Measurements from ENCODE around the gene FLRT2. TPM values are rescaled to one million over a fixed set of nuclear protein-coding genes. Genes with fewer than 3 reads are reported as not detected.

FLRT2 gene
- total and polyA plus RNA-seq, 9 of the 15 experiments (the other 6 are each of a cell fraction or from before 2014, with no cell fraction given): 0.02 TPM; not detected in 8

DNA sequence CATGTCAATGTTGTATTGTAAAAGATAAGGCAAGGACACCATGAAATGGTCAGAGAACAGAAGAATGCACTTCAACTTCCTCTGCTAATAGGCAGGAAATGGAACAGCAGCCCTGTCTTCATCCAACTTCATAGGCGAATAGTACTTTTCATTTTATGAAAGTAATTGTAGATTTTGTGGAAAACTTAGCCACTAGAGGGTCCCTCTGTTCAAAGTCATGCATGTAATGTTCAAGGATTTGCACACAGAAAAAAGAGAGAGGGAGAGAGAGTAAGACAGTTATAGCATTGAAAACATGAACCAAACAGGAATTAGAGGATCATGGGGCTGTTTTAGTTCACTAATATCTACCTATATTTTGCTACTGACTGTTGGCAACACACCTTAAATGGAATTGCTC lies 172.2 kb downstream of the FLRT2 start:
- CTCF ChIA-PET (ENCODE audit: low intra/inter-chr PET ratio): no interaction called here
- no peaks in the 10 kb centered on the region for H3K79me2 ChIP-seq (ENCODE audit: control insufficient read depth, insufficient read depth, low read length)
- WGBS (ENCODE audit: insufficient coverage, low coverage, missing lambda C conversion rate): 0% methylated on average over 1 of the region's 1 CpG
- TF ChIP-seq NCOR1 (IDR thresholded peaks at IDR 0.05) (no peak), ZBTB8A (IDR thresholded peaks at IDR 0.05; ENCODE audit: partially characterized antibody) (no peak), PTBP1 (IDR thresholded peaks at IDR 0.05; ENCODE audit: low read depth, low read length) (no peak), XRCC5 (IDR thresholded peaks at IDR 0.05; ENCODE audit: low read depth, low read length) (no peak)
- H3K4me2 ChIP-seq (ENCODE audit: insufficient read depth, low read length): no peak overlapping the region
- FAIRE-seq (no peak), ATAC-seq (no peak), DNase-seq (ENCODE audit: extremely low read depth in 1 of 4, low spot score in 3 of 4) (no peak)
- H3K4me1 ChIP-seq (replicated peaks in 1 of 2; ENCODE audit: control insufficient read depth in 2 of 2, insufficient read depth in 2 of 2, low read length in 2 of 2): no peaks in the 10 kb centered on the region
- H3K27ac ChIP-seq (ENCODE audit: extremely low read depth, low read depth, low read length): no peak overlapping the region
- H3K36me3 ChIP-seq (ENCODE audit: control insufficient read depth, insufficient read depth, low read length): no peaks in the 10 kb centered on the region
- H3K9me3 ChIP-seq (replicated peaks; ENCODE audit: control insufficient read depth, insufficient read depth, low read depth, low read length): no peaks in the 10 kb centered on the region
- no peaks in the 10 kb centered on the region for H4K20me1 ChIP-seq (replicated peaks; ENCODE audit: control insufficient read depth, insufficient read depth, low read length)
- H2AFZ ChIP-seq (ENCODE audit: low read depth, low read length): no peak overlapping the region
- no peak overlapping the region for H3K9ac ChIP-seq (ENCODE audit: insufficient read depth in 1 of 2, low read depth in 2 of 2, low read length in 2 of 2)
- POLR2A ChIA-PET: no interaction called here
- H3K27me3 ChIP-seq (ENCODE audit: control insufficient read depth in 2 of 2, insufficient read depth in 2 of 2, low read length in 2 of 2): no peaks in the 10 kb centered on the region
- no TSS peak for BruUV-seq (replicated peaks)
- H3K9me1 ChIP-seq (ENCODE audit: control insufficient read depth, insufficient read depth, low read length): no peaks in the 10 kb centered on the region
- intact Hi-C loops (cut with micrococcal nuclease) (no loop called here), in situ Hi-C loops (cut with MboI) (no loop called here)
- no peak overlapping the region for H3K4me3 ChIP-seq

GRCh38 chr14:85702997-85703396 lies 173.1 kb downstream of the FLRT2 start:
- FAIRE-seq: no peak
- CTCF ChIA-PET (ENCODE audit: low intra/inter-chr PET ratio): no interaction called here
- Histone ChIP-seq H3K9ac (ENCODE audit: insufficient read depth in 1 of 2, low read depth in 2 of 2, low read length in 2 of 2) (no peak overlapping the region), H3K79me2 (ENCODE audit: control insufficient read depth, insufficient read depth, low read length) (no peaks in the 10 kb centered on the region), H3K27me3 (ENCODE audit: control insufficient read depth in 2 of 2, insufficient read depth in 2 of 2, low read length in 2 of 2) (no peaks in the 10 kb centered on the region), H3K4me1 (replicated peaks in 1 of 2; ENCODE audit: control insufficient read depth in 2 of 2, insufficient read depth in 2 of 2, low read length in 2 of 2) (no peaks in the 10 kb centered on the region), H3K36me3 (ENCODE audit: control insufficient read depth, insufficient read depth, low read length) (no peaks in the 10 kb centered on the region), H4K20me1 (replicated peaks; ENCODE audit: control insufficient read depth, insufficient read depth, low read length) (no peaks in the 10 kb centered on the region), H3K9me3 (replicated peaks; ENCODE audit: control insufficient read depth, insufficient read depth, low read depth, low read length) (no peaks in the 10 kb centered on the region), H2AFZ (ENCODE audit: low read depth, low read length) (no peak overlapping the region), H3K9me1 (ENCODE audit: control insufficient read depth, insufficient read depth, low read length) (no peaks in the 10 kb centered on the region), H3K4me2 (ENCODE audit: insufficient read depth, low read length) (no peak overlapping the region), H3K4me3 (no peak overlapping the region), H3K27ac (ENCODE audit: extremely low read depth, low read depth, low read length) (no peak overlapping the region)
- no peak for ATAC-seq
- intact Hi-C loops (cut with micrococcal nuclease) (no loop called here), in situ Hi-C loops (cut with MboI) (no loop called here)
- no peak for DNase-seq (ENCODE audit: extremely low read depth in 1 of 4, low spot score in 3 of 4)
- no TSS peak for BruUV-seq (replicated peaks)
- POLR2A ChIA-PET: no interaction called here
- 0% methylated on average over 3 of the region's 3 CpGs for WGBS (ENCODE audit: insufficient coverage, low coverage, missing lambda C conversion rate)
- no peak for TF ChIP-seq MCM2 (IDR thresholded peaks at IDR 0.05; ENCODE audit: low read depth)
- TF ChIP-seq, protein P1, sequence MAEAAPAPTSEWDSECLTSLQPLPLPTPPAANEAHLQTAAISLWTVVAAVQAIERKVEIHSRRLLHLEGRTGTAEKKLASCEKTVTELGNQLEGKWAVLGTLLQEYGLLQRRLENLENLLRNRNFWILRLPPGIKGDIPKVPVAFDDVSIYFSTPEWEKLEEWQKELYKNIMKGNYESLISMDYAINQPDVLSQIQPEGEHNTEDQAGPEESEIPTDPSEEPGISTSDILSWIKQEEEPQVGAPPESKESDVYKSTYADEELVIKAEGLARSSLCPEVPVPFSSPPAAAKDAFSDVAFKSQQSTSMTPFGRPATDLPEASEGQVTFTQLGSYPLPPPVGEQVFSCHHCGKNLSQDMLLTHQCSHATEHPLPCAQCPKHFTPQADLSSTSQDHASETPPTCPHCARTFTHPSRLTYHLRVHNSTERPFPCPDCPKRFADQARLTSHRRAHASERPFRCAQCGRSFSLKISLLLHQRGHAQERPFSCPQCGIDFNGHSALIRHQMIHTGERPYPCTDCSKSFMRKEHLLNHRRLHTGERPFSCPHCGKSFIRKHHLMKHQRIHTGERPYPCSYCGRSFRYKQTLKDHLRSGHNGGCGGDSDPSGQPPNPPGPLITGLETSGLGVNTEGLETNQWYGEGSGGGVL (CRISPR knock-in tag; IDR thresholded peaks at IDR 0.05): no peak
- TF ChIP-seq NR4A1 (CRISPR knock-in tag; IDR thresholded peaks at IDR 0.05): no peak
- TF ChIP-seq NR4A1 (tag; IDR thresholded peaks at IDR 0.05): no peak
- TF ChIP-seq DPF2 (IDR thresholded peaks at IDR 0.05): no peak
- 0 out of 2 replicates have a peak, but pooled peaks have one; percentile 14 for TF ChIP-seq C11orf30 (IDR thresholded peaks at IDR 0.05; ENCODE audit: low read depth)
- no peak for TF ChIP-seq GTF2B (IDR thresholded peaks at IDR 0.05; ENCODE audit: extremely low read depth, insufficient read length)
- TF ChIP-seq HMG20B (CRISPR knock-in tag; IDR thresholded peaks at IDR 0.05): no peak
- TF ChIP-seq ZNF134 (CRISPR knock-in tag; conservative IDR thresholded peaks at IDR 0.05): no peak
- 0 out of 2 replicates have a peak, but pooled peaks have one; percentile 21 for TF ChIP-seq MAFG (tag; conservative IDR thresholded peaks at IDR 0.05)
- no peak for TF ChIP-seq ZNF511 (CRISPR knock-in tag; IDR thresholded peaks at IDR 0.05)
- no peak for TF ChIP-seq RAD21 (CRISPR knock-in tag; conservative IDR thresholded peaks at IDR 0.05 in 1 of 2, IDR thresholded peaks at IDR 0.05 in 1 of 2)

Measured in K562 (cell line).